ENCODE results near the gene BTNL9. TPM values are rescaled to one million over a fixed set of nuclear protein-coding genes. Genes with fewer than 3 reads are reported as not detected.
"Not testable (repeated sequence)": the region's sequence is repeated elsewhere in the genome, so short reads cannot be mapped to it uniquely, and the experiment has no call there.

Gene BTNL9
- polyA plus RNA-seq (ENCODE audit: insufficient read length in 4 of 4) = 10 to 100 TPM in 1 of 4 donors, 1 to 10 TPM in 3; 4.2 to 10.0 (median 7.4) TPM

GRCh38 chr5:181039931-181040630, at the start of gene BTNL9:
Gene BTNL9 (plus strand): TSS chr5:181040266. CDS start chr5:181045490, 5,224 bp downstream.
- DNase-seq (ENCODE audit: low read depth in 4 of 4, low spot score in 3 of 4) = no peak

GRCh38 chr5:180990882-180991242, 49.2 kb upstream of the BTNL9 start:
- no peak for DNase-seq (ENCODE audit: low read depth in 4 of 4, low spot score in 3 of 4)

- no peak for DNase-seq (ENCODE audit: low read depth in 4 of 4, low spot score in 3 of 4)
These were observed 38.1 kb upstream of the BTNL9 start for GRCh38 chr5:181001947-181002346.

GRCh38 chr5:181005791-181006190, 34.3 kb upstream of the BTNL9 start:
- no peak for DNase-seq (ENCODE audit: low read depth in 4 of 4, low spot score in 3 of 4)

- DNase-seq (ENCODE audit: low read depth in 4 of 4, low spot score in 3 of 4) = no peak
These were observed 31.9 kb upstream of the BTNL9 start for GRCh38 chr5:181008136-181008535.

GRCh38 chr5:181010018-181010417, 30.0 kb upstream of the BTNL9 start:
- DNase-seq (ENCODE audit: low read depth in 4 of 4, low spot score in 3 of 4) = not testable (repeated sequence)

GRCh38 chr5:181014654-181015053, 25.4 kb upstream of the BTNL9 start:
- not testable (repeated sequence) for DNase-seq (ENCODE audit: low read depth in 4 of 4, low spot score in 3 of 4)

GRCh38 chr5:181017448-181017847, 22.6 kb upstream of the BTNL9 start:
- not testable (repeated sequence) for DNase-seq (ENCODE audit: low read depth in 4 of 4, low spot score in 3 of 4)

GRCh38 chr5:181020688-181021087, 19.4 kb upstream of the BTNL9 start:
- no peak for DNase-seq (ENCODE audit: low read depth in 4 of 4, low spot score in 3 of 4)

GRCh38 chr5:181024245-181025064, 15.6 kb upstream of the BTNL9 start:
- no peak for DNase-seq (ENCODE audit: low read depth in 4 of 4, low spot score in 3 of 4)

- DNase-seq (ENCODE audit: low read depth in 4 of 4, low spot score in 3 of 4) = no peak
These were observed 12.5 kb upstream of the BTNL9 start for GRCh38 chr5:181027452-181028031.

GRCh38 chr5:181028032-181028819, 11.8 kb upstream of the BTNL9 start:
- DNase-seq (ENCODE audit: low read depth in 4 of 4, low spot score in 3 of 4) = no peak

- DNase-seq (ENCODE audit: low read depth in 4 of 4, low spot score in 3 of 4) = no peak
These were observed 8.3 kb upstream of the BTNL9 start for GRCh38 chr5:181031716-181032115.

- DNase-seq (ENCODE audit: low read depth in 4 of 4, low spot score in 3 of 4) = no peak
These were observed 3.9 kb upstream of the BTNL9 start for GRCh38 chr5:181035991-181036815.

GRCh38 chr5:181036816-181037364, 3.2 kb upstream of the BTNL9 start:
- no peak for DNase-seq (ENCODE audit: low read depth in 4 of 4, low spot score in 3 of 4)

- DNase-seq (ENCODE audit: low read depth in 4 of 4, low spot score in 3 of 4) = no peak
These were observed 2.7 kb upstream of the BTNL9 start for GRCh38 chr5:181037365-181037861.

GRCh38 chr5:181039471-181039870, 595 bp upstream of the BTNL9 start:
- no peak for DNase-seq (ENCODE audit: low read depth in 4 of 4, low spot score in 3 of 4)

GRCh38 chr5:181040631-181040945, 522 bp downstream of the BTNL9 start:
- DNase-seq (ENCODE audit: low read depth in 4 of 4, low spot score in 3 of 4) = no peak

GRCh38 chr5:181041043-181041442, 977 bp downstream of the BTNL9 start:
- no peak for DNase-seq (ENCODE audit: low read depth in 4 of 4, low spot score in 3 of 4)

Measured in left renal pelvis (tissue), 4 donors.